ENCODE measurements around the gene POLR3G.

Gene POLR3G

GRCh38 chr5:90503596-90503995 lies 28.9 kb downstream of the POLR3G start:
- DNase-seq (ENCODE audit: low read depth in 2 of 2): no peak

DNA sequence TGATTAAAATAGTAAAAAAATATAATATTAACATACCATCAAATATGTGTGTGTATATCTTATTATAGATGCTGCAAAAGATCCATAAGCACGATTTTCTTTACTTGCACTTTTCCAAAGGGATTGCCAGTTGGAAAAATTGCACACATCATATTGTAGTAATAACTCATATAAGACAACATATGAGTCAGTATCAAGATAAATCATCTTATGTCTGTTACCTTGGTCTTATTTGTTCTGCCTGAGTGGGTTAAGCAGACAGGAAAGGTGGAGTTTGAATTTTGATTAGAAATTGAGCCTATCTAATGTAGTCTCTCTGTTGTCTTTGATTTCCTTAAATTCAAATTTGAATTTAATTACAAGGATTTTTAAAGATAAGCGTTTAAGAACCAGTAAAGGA lies 30.1 kb downstream of the POLR3G start:
- no peak for DNase-seq (ENCODE audit: low read depth in 2 of 2)

DNA sequence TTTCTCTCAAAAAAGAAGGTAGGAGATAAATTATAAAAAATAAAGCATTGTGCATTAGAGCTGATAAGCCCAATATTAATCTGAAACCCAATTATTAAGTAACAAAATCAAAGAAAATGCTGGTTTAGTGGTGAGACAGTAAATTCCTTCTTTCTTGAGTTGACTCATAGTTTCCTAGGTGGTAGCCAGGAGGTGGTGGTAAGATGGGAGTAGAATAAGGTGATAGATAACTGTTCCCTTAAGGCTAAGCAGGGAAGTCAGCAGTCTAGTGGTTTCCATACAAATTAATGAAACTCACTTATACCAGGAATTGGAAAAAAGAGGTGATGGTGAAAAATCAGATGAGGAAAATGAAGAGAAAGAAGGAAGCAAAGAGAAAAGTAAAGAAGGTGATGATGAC lies 31.6 kb downstream of the POLR3G start:
- no peak for DNase-seq (ENCODE audit: low read depth in 2 of 2)

- no peak for DNase-seq (ENCODE audit: low read depth in 2 of 2)
Observed at GRCh38 chr5:90510438-90510837, 35.8 kb downstream of the POLR3G start.

GRCh38 chr5:90514520-90514919 lies 39.9 kb downstream of the POLR3G start:
- no peak for DNase-seq (ENCODE audit: low read depth in 2 of 2)

- no peak for DNase-seq (ENCODE audit: low read depth in 2 of 2)
Observed at GRCh38 chr5:90518661-90519060, 44.0 kb downstream of the POLR3G start.

DNA sequence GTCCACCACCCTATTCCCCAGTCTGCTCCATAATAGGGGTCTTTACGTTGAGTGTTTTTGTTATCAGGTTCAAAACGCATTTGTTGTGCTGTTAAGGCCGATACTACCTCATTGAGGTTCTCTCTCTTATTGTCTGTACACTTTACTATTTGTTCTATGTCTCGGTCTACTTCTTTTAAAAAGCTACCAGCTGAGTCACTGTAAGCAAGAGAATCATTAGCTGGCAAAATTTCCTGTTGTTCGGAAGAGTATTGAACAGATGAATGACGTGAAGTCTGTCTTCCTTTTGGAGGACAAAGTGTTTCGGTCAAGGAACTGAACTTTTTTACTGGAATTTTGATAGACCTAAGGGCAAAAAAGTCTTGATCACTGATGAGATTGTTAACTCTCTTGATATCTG lies 44.4 kb downstream of the POLR3G start:
- no peak for DNase-seq (ENCODE audit: low read depth in 2 of 2)

DNA sequence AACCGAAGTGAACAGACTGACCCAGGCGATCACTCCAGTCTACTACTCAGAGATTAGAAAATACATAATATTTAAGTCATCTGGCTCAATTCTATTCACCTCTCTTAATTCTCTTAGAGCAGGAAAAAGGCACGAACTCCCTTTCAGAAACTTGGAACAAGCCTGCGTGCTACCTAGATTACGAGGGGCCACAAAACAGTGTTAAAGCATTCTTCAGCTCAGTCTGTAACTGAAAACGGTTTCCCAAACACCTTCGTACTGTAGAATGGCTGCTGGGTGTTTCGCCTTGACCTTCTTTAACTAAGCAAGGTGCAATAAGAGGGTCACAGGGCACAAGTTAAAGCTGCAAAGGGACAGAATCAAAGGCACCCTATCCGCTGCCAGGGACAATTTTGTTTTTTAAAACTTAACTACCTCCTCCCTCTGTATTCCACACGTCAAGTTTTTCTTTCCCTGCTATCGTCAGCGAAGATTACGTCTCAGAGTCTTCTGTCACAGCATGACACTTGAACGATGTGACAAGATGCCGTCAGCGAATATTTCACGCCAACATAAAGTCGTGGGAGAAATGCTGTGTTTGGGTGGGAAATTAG lies 54.0 kb downstream of the POLR3G start:
- no peak for DNase-seq (ENCODE audit: low read depth in 2 of 2)

- peak; percentile 95 to 97 for DNase-seq (ENCODE audit: low read depth in 2 of 2)
Observed at GRCh38 chr5:90529194-90529938, 54.7 kb downstream of the POLR3G start, which contains the start of gene LYSMD3. Gene LYSMD3, minus strand, starts transcription at chr5:90529584. Its CDS starts 4,295 bp downstream, at chr5:90525289.

- DNase-seq (ENCODE audit: low read depth in 2 of 2): peak; percentile 23 to 24
Observed at GRCh38 chr5:90529939-90530677, 55.4 kb downstream of the POLR3G start.

DNA sequence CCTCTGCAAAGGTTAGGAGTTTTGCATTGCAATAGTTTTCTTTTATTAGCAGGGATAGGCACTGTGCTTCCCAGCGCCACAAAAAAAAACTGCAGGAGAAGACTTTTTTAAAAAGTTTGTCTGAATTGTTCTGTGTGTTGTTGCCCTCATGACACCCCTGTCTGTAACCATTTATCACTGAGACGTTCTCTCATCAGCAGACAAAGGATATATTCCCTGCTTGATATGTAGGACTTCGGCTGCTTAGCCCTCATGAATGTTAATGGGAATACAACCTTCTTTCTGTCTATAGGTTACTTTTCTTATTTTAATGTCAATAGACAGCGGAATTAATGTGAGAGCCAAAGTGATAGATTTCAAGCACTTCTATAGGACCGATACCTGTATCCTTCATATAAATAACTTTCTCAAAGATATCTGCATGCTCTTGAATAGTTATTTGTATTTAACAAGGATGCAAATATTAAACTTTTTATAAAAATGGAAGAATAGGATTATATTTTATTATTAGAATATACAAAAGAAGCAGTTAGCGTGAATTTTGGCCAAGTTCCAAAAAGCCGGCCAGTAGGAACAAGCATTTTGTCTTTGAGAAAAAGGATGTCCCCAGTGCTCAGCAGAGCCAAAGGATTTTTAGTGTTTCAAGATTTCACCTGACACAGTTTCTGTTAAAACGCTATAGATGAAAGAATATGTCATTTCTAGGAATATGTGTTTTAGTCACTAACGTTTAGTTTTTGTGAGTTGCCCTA lies 56.2 kb downstream of the POLR3G start:
- no peak for DNase-seq (ENCODE audit: low read depth in 2 of 2)

DNA sequence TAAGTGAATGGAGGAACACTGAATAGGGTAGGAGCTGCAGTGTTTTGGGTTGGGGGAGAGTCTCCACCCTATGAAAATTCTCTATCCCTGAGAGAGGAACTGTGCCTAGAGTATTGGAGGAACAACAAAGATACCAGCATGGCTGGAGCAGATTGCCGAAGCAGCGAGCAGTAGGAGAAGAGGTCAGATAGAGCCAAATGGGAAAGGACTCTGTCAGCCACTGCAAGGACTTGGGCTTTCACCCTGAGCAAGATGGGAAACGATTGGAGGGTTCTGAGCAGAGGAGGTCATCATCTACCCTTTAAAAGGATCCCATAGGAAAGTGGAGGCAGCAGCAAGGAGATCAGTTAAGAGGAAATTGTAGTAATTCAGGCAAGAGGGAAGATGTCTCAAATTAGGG lies 59.1 kb downstream of the POLR3G start:
- no peak for DNase-seq (ENCODE audit: low read depth in 2 of 2)

DNA sequence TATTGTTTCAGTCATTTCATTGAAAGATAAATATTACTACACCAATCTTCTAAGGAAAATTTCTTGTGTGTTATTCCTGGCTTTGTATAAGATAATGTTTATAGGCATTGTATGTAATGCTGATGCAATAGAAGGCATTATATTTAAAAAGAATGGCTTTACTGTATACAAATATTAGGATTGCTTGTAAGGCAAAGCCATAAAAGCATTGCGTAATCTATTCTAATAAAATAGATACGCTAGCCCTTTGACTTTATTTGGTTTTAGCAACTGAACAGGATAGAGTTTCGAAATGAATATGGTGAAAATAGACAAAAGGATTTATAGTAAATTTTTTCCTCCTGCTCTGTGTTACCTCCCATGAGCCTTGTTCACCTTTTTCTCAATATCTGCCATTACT lies 60.3 kb downstream of the POLR3G start:
- no peak for DNase-seq (ENCODE audit: low read depth in 2 of 2)

DNA sequence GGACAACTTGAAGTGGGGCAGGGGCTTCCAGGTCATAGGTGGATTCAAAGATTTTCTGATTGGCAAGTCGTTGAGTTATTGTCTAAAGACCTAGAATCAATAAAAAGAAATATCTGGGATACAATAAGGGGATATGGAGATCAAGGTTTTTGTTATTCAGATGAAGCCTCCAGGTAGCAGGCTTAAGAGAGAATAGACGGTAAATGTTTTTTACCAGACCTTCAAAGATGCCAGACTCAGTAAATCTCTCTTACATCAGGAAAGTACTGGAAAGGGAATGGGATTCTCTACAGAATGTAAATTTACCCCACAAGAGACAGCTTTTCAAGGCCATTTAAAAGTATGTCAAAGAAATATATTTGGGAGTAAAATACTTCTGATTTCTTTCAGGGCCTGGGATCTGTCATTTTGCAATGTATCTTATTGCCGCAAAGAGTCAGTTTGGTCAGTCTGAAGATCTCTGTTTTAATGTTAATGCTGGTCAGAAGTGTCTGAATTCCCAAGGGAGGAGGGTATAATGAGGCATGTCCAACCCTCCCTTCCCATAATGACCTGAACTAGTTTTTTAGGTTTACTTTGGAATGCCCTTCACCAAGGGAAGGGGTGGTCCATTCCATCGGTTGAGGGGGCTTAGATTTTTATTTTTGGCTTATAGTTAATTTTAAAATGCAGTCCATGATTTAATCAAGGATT lies 68.3 kb downstream of the POLR3G start:
- no peak for DNase-seq (ENCODE audit: low read depth in 2 of 2)

- DNase-seq (ENCODE audit: low read depth in 2 of 2): no peak
Observed at GRCh38 chr5:90545511-90545910, 70.8 kb downstream of the POLR3G start.

GRCh38 chr5:90546216-90546837 lies 71.7 kb downstream of the POLR3G start:
- DNase-seq (ENCODE audit: low read depth in 2 of 2): no peak

- DNase-seq (ENCODE audit: low read depth in 2 of 2): no peak
Observed at GRCh38 chr5:90547072-90547536, 72.4 kb downstream of the POLR3G start.

DNA sequence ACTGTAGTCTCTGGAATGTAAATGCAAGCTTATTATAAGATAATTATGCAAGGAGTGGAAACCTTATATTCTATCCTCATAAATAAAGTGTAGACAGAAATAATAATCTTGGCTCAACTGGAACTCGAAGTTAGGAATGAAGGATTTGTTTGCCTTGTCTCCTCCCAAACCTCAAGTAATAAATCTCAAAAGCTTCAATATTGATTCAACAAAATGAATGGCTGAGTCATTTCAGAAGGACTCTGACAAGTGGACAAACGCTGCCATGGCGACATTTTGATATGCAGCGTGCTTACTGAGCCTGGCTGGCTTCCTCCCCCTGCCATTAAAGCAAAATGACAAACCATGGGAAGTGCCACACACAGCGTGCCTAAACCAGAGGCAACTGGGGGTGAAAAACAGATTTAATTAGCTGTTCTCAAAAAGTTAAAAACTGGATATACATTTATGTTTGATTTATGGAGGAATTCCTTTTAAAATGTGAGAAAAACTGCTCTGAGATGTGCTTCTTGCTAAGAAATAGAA lies 73.5 kb downstream of the POLR3G start:
- DNase-seq (ENCODE audit: low read depth in 2 of 2): no peak

GRCh38 chr5:90549223-90549622 lies 74.6 kb downstream of the POLR3G start:
- no peak for DNase-seq (ENCODE audit: low read depth in 2 of 2)

GRCh38 chr5:90549729-90550275 lies 75.1 kb downstream of the POLR3G start:
- no peak for DNase-seq (ENCODE audit: low read depth in 2 of 2)
